Measurements from ENCODE around the gene ZNF76. TPM values are rescaled to one million over a fixed set of nuclear protein-coding genes. Genes with fewer than 3 reads are reported as not detected.

ZNF76 gene
- polyA plus RNA-seq, 1 of the 3 experiments (the other 2 are of a cell fraction) = 19.7 TPM

DNA sequence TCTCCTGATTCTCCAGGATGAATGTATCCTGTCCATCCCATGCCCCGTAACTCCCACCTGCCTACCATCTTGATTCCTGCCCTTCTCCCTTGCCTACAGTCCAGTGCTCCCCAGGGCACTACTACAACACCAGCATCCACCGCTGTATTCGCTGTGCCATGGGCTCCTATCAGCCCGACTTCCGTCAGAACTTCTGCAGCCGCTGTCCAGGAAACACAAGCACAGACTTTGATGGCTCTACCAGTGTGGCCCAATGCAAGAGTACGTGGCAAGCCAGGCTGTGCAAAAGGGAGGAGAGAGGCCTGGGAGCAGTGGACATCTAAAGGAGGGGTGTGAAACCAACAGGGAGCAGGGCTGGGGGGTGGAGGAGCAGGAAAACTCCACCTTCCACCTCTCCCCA lies 15.0 kb upstream of the ZNF76 start:
- Histone ChIP-seq H3K9me3 (no peaks in the 10 kb centered on the region), H3K9ac (no peak overlapping the region), H3K79me2 (ENCODE audit: insufficient read depth) (peaks cover 13% of the 10 kb centered on the region), H4K20me1 (ENCODE audit: insufficient read depth) (no peaks in the 10 kb centered on the region; the same call in 1 of the 2 replicates), H3K4me3 (ENCODE audit: low read depth in 2 of 2, low read length in 1 of 2) (no peak overlapping the region), H3F3A (replicated peaks; ENCODE audit: insufficient read depth) (peaks cover 10% of the 10 kb centered on the region), H3K4me1 (ENCODE audit: control insufficient read depth in 1 of 2, insufficient read depth in 2 of 2, low read depth in 1 of 2, low read length in 1 of 2) (peaks cover 12 to 14% of the 10 kb centered on the region in 2 experiments; a peak in 2 of 4 replicates), H2AFZ (ENCODE audit: low read depth) (no peak overlapping the region), H3K27ac (ENCODE audit: low read depth in 2 of 2, low read length in 1 of 2) (no peak overlapping the region), H3K4me2 (no peak overlapping the region), H3K27me3 (ENCODE audit: insufficient read depth) (no peaks in the 10 kb centered on the region), H3K9me2 (no peaks in the 10 kb centered on the region), H3K36me3 (replicated peaks in 1 of 2; ENCODE audit: control insufficient read depth in 1 of 2, insufficient read depth in 2 of 2, low read length in 1 of 2) (peaks cover 8 to 11% of the 10 kb centered on the region in 2 experiments)
- POLR2A ChIA-PET = no interaction called here
- no peak for DNase-seq
- TF ChIP-seq RAD21 (IDR thresholded peaks at IDR 0.05; ENCODE audit: low read length) (no peak), RXRA (IDR thresholded peaks at IDR 0.05; ENCODE audit: borderline replicate concordance, low read depth) (no peak), GATA2 (CRISPR knock-in tag; IDR thresholded peaks at IDR 0.05) (no peak)
- CTCF ChIA-PET = interaction anchor here (0.8 to 14.0 kb wide), 3 partner anchors 13 to 99 kb away, joined by 3 to 148 read pairs (median 3); no protein-coding TSS in a partner anchor
- 92% methylated on average over 7 of the region's 7 CpGs for WGBS (ENCODE audit: low lambda C conversion rate)

DNA sequence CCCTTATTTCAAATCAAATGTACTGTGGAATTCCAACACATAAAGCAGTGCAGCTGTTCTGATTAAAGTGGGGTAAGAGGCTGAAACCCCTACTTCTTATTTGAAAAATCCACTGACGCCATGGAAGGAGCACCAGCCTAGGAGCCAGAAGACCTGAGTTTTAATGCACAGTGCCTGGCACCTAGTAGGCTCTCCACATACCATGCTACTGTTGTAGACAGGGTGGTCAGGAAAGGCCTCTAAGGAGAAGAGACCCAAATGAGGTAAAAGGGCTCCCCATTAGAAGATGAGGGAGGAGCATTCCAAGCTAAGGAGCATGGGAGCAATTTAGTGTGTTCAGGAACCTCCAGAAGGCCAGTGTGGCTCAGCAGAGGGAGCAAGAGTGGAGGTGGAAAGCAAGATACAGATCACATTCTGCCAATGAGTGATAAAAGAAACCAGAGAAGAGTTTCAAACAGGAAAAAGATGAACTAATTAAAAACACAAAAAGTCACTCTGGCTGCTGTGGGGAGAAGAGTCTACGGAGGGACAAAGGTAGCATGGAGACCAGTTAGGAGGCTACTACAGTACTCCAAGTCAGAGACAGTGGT lies 11.8 kb upstream of the ZNF76 start:
- Histone ChIP-seq H3K36me3 (replicated peaks in 1 of 2; ENCODE audit: control insufficient read depth in 1 of 2, insufficient read depth in 2 of 2, low read length in 1 of 2) (peaks cover 11 to 12% of the 10 kb centered on the region in 2 experiments), H3K27me3 (ENCODE audit: insufficient read depth) (no peaks in the 10 kb centered on the region), H3K4me3 (ENCODE audit: low read depth in 2 of 2, low read length in 1 of 2) (no peak overlapping the region), H3F3A (replicated peaks; ENCODE audit: insufficient read depth) (peaks cover 3% of the 10 kb centered on the region), H3K79me2 (ENCODE audit: insufficient read depth) (peaks cover 28% of the 10 kb centered on the region), H3K9me3 (no peaks in the 10 kb centered on the region), H2AFZ (ENCODE audit: low read depth) (no peak overlapping the region), H3K4me1 (ENCODE audit: control insufficient read depth in 1 of 2, insufficient read depth in 2 of 2, low read depth in 1 of 2, low read length in 1 of 2) (peaks cover 12 to 14% of the 10 kb centered on the region in 2 experiments; a peak in 2 of 4 replicates), H3K4me2 (no peak overlapping the region), H3K27ac (ENCODE audit: low read depth in 2 of 2, low read length in 1 of 2) (peak overlapping the region in 1 of 2 experiments; percentile 5; a peak in 2 of 4 replicates), H3K9me2 (no peaks in the 10 kb centered on the region), H4K20me1 (ENCODE audit: insufficient read depth) (no peaks in the 10 kb centered on the region), H3K9ac (no peak overlapping the region)
- ChIA-PET CTCF (interaction anchor here (2.0 to 14.0 kb wide), 2 partner anchors 11 to 102 kb away, joined by 6 to 148 read pairs; no protein-coding TSS in a partner anchor), POLR2A (no interaction called here)
- TF ChIP-seq GATA2 (CRISPR knock-in tag; IDR thresholded peaks at IDR 0.05) = no peak
- no peak for TF ChIP-seq JUND (IDR thresholded peaks at IDR 0.05)
- TF ChIP-seq FOSL2 (IDR thresholded peaks at IDR 0.05; ENCODE audit: borderline replicate concordance, low read depth) = no peak
- no peak for TF ChIP-seq TCF12 (IDR thresholded peaks at IDR 0.05)
- 95% methylated on average over 2 of the region's 2 CpGs for WGBS (ENCODE audit: low lambda C conversion rate)
- DNase-seq = no peak

DNA sequence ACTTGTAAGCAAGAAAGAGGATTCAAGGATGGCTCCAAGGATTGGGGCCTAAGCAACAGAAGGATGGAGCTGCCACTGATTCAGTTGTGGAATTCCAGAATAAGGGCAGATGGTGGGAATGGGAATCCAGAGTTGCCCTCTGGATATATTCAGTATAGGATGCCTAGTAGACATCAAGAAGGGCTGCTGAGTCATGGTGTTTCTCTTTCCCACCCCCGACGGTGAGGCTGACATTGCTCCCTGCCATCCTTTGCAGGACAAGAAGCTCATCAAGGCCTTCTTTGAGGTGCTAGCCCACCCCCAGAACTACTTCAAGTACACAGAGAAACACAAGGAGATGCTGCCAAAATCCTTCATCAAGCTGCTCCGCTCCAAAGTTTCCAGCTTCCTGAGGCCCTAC lies 11.2 kb upstream of the ZNF76 start:
- H3K4me1 ChIP-seq (ENCODE audit: control insufficient read depth in 1 of 2, insufficient read depth in 2 of 2, low read depth in 1 of 2, low read length in 1 of 2) = peaks cover 12 to 14% of the 10 kb centered on the region in 2 experiments; a peak in 2 of 4 replicates
- no peak overlapping the region for H3K9ac ChIP-seq
- peaks cover 31% of the 10 kb centered on the region for H3K79me2 ChIP-seq (ENCODE audit: insufficient read depth)
- H3K27me3 ChIP-seq (ENCODE audit: insufficient read depth) = no peaks in the 10 kb centered on the region
- H3K9me2 ChIP-seq = no peaks in the 10 kb centered on the region
- WGBS (ENCODE audit: low lambda C conversion rate) = 90% methylated on average over 3 of the region's 3 CpGs
- no peaks in the 10 kb centered on the region for H3K9me3 ChIP-seq
- H3K27ac ChIP-seq (ENCODE audit: low read depth in 2 of 2, low read length in 1 of 2) = peak overlapping the region in 1 of 2 experiments; percentile 5; a peak in 2 of 4 replicates
- H3K36me3 ChIP-seq (replicated peaks in 1 of 2; ENCODE audit: control insufficient read depth in 1 of 2, insufficient read depth in 2 of 2, low read length in 1 of 2) = peaks cover 12% of the 10 kb centered on the region in 2 experiments
- H3K4me3 ChIP-seq (ENCODE audit: low read depth in 2 of 2, low read length in 1 of 2) = no peak overlapping the region
- no peak for TF ChIP-seq MAX (IDR thresholded peaks at IDR 0.05; ENCODE audit: low read depth)
- no peak for TF ChIP-seq CTCF (IDR thresholded peaks at IDR 0.05)
- no peak for TF ChIP-seq RCOR1 (IDR thresholded peaks at IDR 0.05; ENCODE audit: low read length)
- no peaks in the 10 kb centered on the region for H4K20me1 ChIP-seq (ENCODE audit: insufficient read depth)
- no peak for DNase-seq
- no peak overlapping the region for H2AFZ ChIP-seq (ENCODE audit: low read depth)
- H3K4me2 ChIP-seq = no peak overlapping the region; the same call in 1 of the 2 replicates
- ChIA-PET CTCF (interaction anchor here (14.0 kb wide), 1 partner anchor 102 kb away, joined by 148 read pairs; no protein-coding TSS in a partner anchor), POLR2A (no interaction called here)
- peaks cover 3% of the 10 kb centered on the region for H3F3A ChIP-seq (replicated peaks; ENCODE audit: insufficient read depth)

All from SK-N-SH (cell line).